Right cardiac atrium (tissue), 5 donors: ENCODE results near the gene PPP1R12C. TPM values are rescaled to one million over a fixed set of nuclear protein-coding genes. Genes with fewer than 3 reads are reported as not detected.

ENCODE experiments used
- ATAC-seq, 2 donors: fragments of 200-7000 bp; cut with Tn5 transposase; one replicate each; pipeline versions ENCODE4 v1.8.0 to v1.9.1; 2020; ENCODE audit warnings: moderate library complexity in 2 of 2, mild to moderate bottlenecking in 1 of 2
- DNase-seq, 3 donors: peaks; one replicate each; pipeline ENCODE4 v3.0.0-alpha.2; 2020
- H3K27ac ChIP-seq: one replicate; pipeline ENCODE4 v1.5.1; 2013; ENCODE audit warnings: mild to moderate bottlenecking, low read length, control low read depth, moderate library complexity
- H3K27me3 ChIP-seq: one replicate; pipeline ENCODE4 v1.6.1; 2013; ENCODE audit not compliant: control insufficient read depth, insufficient read depth
- H3K4me1 ChIP-seq: one replicate; pipeline ENCODE4 v1.6.1; 2013; ENCODE audit warnings: low read length; ENCODE audit not compliant: control insufficient read depth, insufficient read depth
- H3K4me3 ChIP-seq: one replicate; pipeline ENCODE4 v1.5.1; 2013; ENCODE audit warnings: low read length, control low read depth
- H3K9me3 ChIP-seq: one replicate; pipeline ENCODE4 v1.6.1; 2013; ENCODE audit warnings: low read length; ENCODE audit not compliant: control insufficient read depth
- WGBS: extraction: QIAGEN DNeasy Blood & Tissue Kit; methylation state at CpG from one replicate; pipeline ENCODE4 v1.1.7; 2013; 5-methylcytosine and 5-hydroxymethylcytosine counted together
- intact Hi-C, 4 donors: fragments of 100-400 bp; cut with DNase I; formaldehyde crosslinking; loops; one replicate each; pipeline versions ENCODE4 v1.11.0 to v1.14.0; 2022 to 2023
- polyA plus RNA-seq: library from polyadenylated mRNA; stranded (reverse); fragments of 200-250 nt; gene quantifications from one replicate; pipeline ENCODE4 v1.2.3, GENCODE V29; 2013
- total RNA-seq, 4 donors: library from RNA; stranded (reverse); fragmentation: NEBNext Ultra II Directional; extraction: Animal tissue kit (Norgen Biotek cat#: 25700); gene quantifications; one replicate each; pipeline ENCODE4 v1.2.1, GENCODE V29; 2021
- donor health status: healthy with polysubstance abuse.
- donor health status: DM: no; HTN: yes; CAD: no.
- donor health status: DM: no; HTN: no; CAD: no.
- donor health status: DM: no; HTN: yes; CAD: no; lungs with severe emphysema.
- donor health status: DM: yes; HTN: yes; CAD: no.

The PPP1R12C gene
- total and polyA plus RNA-seq, 5 donors: 125 to 244 (median 152) TPM

GRCh38 chr19:55117663-55118391 lies 390 bp upstream of the PPP1R12C start:
- DNase-seq (peak; percentile 99 to 100 (median 100)), ATAC-seq (peak; percentile 85 to 91)
- under 1% methylated on average over 44 of the region's 44 CpGs for WGBS
- Histone ChIP-seq H3K27me3 (no peaks in the 10 kb centered on the region), H3K4me1 (peaks cover 23% of the 10 kb centered on the region), H3K27ac (peak overlapping the region; percentile 63), H3K9me3 (no peaks in the 10 kb centered on the region), H3K4me3 (peak overlapping the region; percentile 91)
- intact Hi-C loops: no loop called here

GRCh38 chr19:55116232-55116858 lies 1.1 kb downstream of the PPP1R12C start:
- DNase-seq: peak; percentile 78 to 87 (median 84)
- ATAC-seq: peak; percentile 32 to 50
- peak overlapping the region; percentile 91 for H3K4me3 ChIP-seq
- peaks cover 27% of the 10 kb centered on the region for H3K4me1 ChIP-seq
- H3K9me3 ChIP-seq: no peaks in the 10 kb centered on the region
- intact Hi-C loops: no loop called here
- H3K27ac ChIP-seq: peak overlapping the region; percentile 84
- no peaks in the 10 kb centered on the region for H3K27me3 ChIP-seq
- WGBS: under 1% methylated on average over 25 of the region's 25 CpGs

- ATAC-seq: no peak
- no peaks in the 10 kb centered on the region for H3K9me3 ChIP-seq
- peak overlapping the region; percentile 91 for H3K4me3 ChIP-seq
- no peaks in the 10 kb centered on the region for H3K27me3 ChIP-seq
- DNase-seq: no peak
- intact Hi-C loops: no loop called here
- 37% methylated on average over 13 of the region's 13 CpGs for WGBS
- peak overlapping the region; percentile 84 for H3K27ac ChIP-seq
- H3K4me1 ChIP-seq: peaks cover 27% of the 10 kb centered on the region
Measured at GRCh38 chr19:55115446-55116065, 1.9 kb downstream of the PPP1R12C start.

DNA sequence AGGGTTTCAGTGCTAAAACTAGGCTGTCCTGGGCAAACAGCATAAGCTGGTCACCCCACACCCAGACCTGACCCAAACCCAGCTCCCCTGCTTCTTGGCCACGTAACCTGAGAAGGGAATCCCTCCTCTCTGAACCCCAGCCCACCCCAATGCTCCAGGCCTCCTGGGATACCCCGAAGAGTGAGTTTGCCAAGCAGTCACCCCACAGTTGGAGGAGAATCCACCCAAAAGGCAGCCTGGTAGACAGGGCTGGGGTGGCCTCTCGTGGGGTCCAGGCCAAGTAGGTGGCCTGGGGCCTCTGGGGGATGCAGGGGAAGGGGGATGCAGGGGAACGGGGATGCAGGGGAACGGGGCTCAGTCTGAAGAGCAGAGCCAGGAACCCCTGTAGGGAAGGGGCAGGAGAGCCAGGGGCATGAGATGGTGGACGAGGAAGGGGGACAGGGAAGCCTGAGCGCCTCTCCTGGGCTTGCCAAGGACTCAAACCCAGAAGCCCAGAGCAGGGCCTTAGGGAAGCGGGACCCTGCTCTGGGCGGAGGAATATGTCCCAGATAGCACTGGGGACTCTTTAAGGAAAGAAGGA lies 2.8 kb downstream of the PPP1R12C start:
- Histone ChIP-seq H3K9me3 (no peaks in the 10 kb centered on the region), H3K27me3 (no peaks in the 10 kb centered on the region), H3K27ac (peak overlapping the region; percentile 83), H3K4me1 (peaks cover 27% of the 10 kb centered on the region), H3K4me3 (no peak overlapping the region)
- DNase-seq (no peak), ATAC-seq (no peak)
- intact Hi-C loops: no loop called here
- WGBS: 80% methylated on average over 9 of the region's 9 CpGs

- WGBS: 19% methylated on average over 12 of the region's 12 CpGs
- peaks cover 24% of the 10 kb centered on the region for H3K4me1 ChIP-seq
Measured at GRCh38 chr19:55113570-55114039, 3.8 kb downstream of the PPP1R12C start.

DNA sequence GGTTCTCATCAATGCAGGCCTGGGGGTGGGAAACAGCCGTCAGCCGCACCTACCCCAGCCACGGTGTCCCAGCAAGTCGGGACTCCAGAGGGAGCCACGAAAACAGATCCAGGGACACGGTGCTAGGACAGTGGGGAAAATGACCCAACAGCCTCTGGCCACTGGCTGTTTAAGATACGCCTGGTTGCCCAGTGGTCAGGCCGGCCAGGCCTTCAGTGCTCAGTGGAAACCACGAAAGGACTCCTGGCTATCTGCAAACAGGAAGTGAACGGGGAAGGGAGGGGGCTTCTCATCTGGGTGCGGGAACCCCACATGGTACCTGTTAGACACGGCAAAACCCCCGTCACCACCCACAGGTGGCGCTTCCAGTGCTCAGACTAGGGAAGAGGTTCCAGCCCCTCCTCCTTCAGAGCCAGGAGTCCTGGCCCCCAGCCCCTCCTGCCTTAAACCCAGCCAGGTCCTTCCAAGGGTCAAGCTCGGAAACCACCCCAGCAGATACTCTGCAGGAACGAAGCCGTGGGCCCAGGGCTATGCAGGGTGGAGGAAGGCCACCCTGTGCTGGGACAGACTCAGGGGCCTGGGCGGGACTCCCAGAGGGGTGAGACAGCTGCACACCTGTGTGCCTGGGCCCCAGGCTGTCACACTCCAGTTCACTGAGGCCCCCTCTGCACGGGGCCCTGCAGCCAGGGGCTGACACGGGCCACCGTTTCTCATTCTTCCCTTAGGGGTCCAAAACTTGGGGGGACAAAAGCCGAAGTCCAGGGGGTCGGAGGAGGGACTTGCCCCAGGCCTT lies 4.5 kb downstream of the PPP1R12C start:
- intact Hi-C loops: no loop called here
- H3K27ac ChIP-seq: peak overlapping the region; percentile 92
- H3K27me3 ChIP-seq: no peaks in the 10 kb centered on the region
- peaks cover 22% of the 10 kb centered on the region for H3K4me1 ChIP-seq
- ATAC-seq: no peak
- peak in 2 of 3 donors; percentile 36 to 67 for DNase-seq
- no peak overlapping the region for H3K4me3 ChIP-seq
- WGBS: 56% methylated on average over 23 of the region's 23 CpGs
- no peaks in the 10 kb centered on the region for H3K9me3 ChIP-seq

More at GRCh38 chr19:55113570-55114039, 3.8 kb downstream of the PPP1R12C start:
- H3K9me3 ChIP-seq: no peaks in the 10 kb centered on the region
- DNase-seq (peak; percentile 94 to 95 (median 94)), ATAC-seq (peak; percentile 69 to 71)
- H3K27ac ChIP-seq: peak overlapping the region; percentile 92
- H3K27me3 ChIP-seq: no peaks in the 10 kb centered on the region
- no peak overlapping the region for H3K4me3 ChIP-seq
- intact Hi-C loops: no loop called here

DNA sequence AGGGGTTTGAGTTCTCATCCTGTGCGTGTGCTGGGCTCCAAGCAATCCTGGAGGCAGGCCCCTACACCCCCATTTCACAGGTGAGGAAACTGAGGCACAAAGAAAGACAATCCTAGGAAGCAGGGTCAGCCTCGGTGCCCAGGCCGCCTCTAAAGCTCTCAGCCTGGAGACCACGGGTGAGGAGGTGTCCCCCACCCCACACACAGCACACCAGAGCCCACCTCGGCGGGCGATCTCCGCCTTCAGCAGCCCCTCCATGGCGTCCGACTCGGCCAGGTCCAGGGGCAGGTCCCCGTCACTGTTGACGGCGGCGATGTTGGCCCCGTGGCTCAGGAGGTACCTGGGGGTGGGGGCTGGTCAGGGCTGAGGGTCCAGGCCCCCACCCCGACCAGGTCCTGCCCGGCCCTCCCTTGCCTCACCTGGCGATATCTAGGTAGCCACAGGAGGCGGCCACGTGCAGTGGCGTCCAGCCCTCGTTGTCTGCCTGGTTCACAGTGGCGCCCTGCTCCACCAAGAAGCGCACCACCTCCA lies 5.1 kb downstream of the PPP1R12C start:
- no peaks in the 10 kb centered on the region for H3K27me3 ChIP-seq
- H3K4me1 ChIP-seq: peaks cover 22% of the 10 kb centered on the region
- H3K27ac ChIP-seq: peak overlapping the region; percentile 92
- H3K4me3 ChIP-seq: no peak overlapping the region
- DNase-seq (peak in 2 of 3 donors; percentile 28 to 61), ATAC-seq (no peak)
- 93% methylated on average over 25 of the region's 25 CpGs for WGBS
- intact Hi-C loops: no loop called here
- no peaks in the 10 kb centered on the region for H3K9me3 ChIP-seq

- H3K27ac ChIP-seq: peak overlapping the region; percentile 34
- no peaks in the 10 kb centered on the region for H3K9me3 ChIP-seq
- peak in 1 of 2 donors; percentile 2 for ATAC-seq
- peak in 1 of 3 donors; percentile 45 for DNase-seq
- no peak overlapping the region for H3K4me3 ChIP-seq
- intact Hi-C loops: no loop called here
- WGBS: 55% methylated on average over 21 of the region's 21 CpGs
- no peaks in the 10 kb centered on the region for H3K27me3 ChIP-seq
- H3K4me1 ChIP-seq: peaks cover 22% of the 10 kb centered on the region
Measured at GRCh38 chr19:55111238-55111831, 6.1 kb downstream of the PPP1R12C start.

GRCh38 chr19:55109527-55110291 lies 7.7 kb downstream of the PPP1R12C start:
- no peaks in the 10 kb centered on the region for H3K9me3 ChIP-seq
- DNase-seq (no peak), ATAC-seq (no peak)
- WGBS: 83% methylated on average over 20 of the region's 20 CpGs
- H3K27ac ChIP-seq: no peak overlapping the region
- H3K27me3 ChIP-seq: no peaks in the 10 kb centered on the region
- H3K4me3 ChIP-seq: no peak overlapping the region
- intact Hi-C loops: no loop called here
- H3K4me1 ChIP-seq: peaks cover 13% of the 10 kb centered on the region
